ENCODE measurements around the gene CHRD. TPM values are rescaled to one million over a fixed set of nuclear protein-coding genes. Genes with fewer than 3 reads are reported as not detected.

CHRD gene
- total RNA-seq, 4 donors from 2014 or later, result 3.3 to 5.2 (median 4.3) TPM

DNA sequence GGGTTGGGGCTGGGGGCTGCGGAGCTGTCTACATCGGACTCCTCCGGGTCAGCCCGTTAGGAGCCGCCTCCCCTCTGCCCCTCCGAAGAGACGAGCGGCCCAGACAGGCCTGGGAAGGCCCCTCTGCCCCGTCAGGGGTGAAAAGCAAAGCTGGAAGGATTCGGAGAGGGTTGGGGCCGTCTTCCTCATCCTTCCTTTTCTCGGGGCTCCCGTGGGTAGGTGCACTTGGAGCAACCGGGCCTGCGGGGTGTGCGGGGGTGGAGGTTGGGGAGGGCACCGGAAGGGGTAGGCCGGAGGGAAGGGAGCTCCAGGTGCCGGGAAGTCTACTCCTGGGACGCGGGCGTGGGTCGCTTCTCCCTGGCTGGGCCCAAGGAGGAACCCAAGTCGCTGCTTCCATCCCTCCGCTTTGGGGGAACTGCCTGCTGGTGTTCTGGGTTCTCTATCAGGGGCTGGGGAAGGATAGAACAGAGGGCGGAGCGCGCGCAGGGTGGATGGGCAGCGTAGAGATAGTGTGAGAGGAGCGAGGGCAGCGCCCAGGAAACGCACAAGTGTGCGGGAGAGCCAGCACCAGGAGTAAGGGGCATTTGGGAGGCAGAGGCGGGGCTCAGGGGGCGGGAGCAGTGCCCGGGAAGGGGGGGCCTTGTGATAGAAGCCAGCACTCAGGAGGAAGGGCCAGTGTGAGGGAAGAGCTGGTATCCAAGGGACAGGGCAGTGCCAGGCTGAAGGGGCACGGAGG, 17.8 kb upstream of the CHRD start:
- peak; percentile 59 to 94 for DNase-seq (ENCODE audit: low spot score in 2 of 2)
- WGBS, 2 donors, result 0% methylated on average over 33 to 38 of the region's 38 CpGs
- H3K4me3 ChIP-seq (ENCODE audit: low read depth, poor library complexity, severe bottlenecking), result peak overlapping the region; percentile 69
- intact Hi-C loops (cut with DNase I; ENCODE audit: low total_unique reads), result loop anchor here (5.0 kb wide), 1 partner anchor 105 kb away; no protein-coding TSS in a partner anchor
- TF ChIP-seq, protein P1, sequence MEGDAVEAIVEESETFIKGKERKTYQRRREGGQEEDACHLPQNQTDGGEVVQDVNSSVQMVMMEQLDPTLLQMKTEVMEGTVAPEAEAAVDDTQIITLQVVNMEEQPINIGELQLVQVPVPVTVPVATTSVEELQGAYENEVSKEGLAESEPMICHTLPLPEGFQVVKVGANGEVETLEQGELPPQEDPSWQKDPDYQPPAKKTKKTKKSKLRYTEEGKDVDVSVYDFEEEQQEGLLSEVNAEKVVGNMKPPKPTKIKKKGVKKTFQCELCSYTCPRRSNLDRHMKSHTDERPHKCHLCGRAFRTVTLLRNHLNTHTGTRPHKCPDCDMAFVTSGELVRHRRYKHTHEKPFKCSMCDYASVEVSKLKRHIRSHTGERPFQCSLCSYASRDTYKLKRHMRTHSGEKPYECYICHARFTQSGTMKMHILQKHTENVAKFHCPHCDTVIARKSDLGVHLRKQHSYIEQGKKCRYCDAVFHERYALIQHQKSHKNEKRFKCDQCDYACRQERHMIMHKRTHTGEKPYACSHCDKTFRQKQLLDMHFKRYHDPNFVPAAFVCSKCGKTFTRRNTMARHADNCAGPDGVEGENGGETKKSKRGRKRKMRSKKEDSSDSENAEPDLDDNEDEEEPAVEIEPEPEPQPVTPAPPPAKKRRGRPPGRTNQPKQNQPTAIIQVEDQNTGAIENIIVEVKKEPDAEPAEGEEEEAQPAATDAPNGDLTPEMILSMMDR (IDR thresholded peaks at IDR 0.05), result no peak
- TF ChIP-seq POLR2A (IDR thresholded peaks at IDR 0.05), result no peak

DNA sequence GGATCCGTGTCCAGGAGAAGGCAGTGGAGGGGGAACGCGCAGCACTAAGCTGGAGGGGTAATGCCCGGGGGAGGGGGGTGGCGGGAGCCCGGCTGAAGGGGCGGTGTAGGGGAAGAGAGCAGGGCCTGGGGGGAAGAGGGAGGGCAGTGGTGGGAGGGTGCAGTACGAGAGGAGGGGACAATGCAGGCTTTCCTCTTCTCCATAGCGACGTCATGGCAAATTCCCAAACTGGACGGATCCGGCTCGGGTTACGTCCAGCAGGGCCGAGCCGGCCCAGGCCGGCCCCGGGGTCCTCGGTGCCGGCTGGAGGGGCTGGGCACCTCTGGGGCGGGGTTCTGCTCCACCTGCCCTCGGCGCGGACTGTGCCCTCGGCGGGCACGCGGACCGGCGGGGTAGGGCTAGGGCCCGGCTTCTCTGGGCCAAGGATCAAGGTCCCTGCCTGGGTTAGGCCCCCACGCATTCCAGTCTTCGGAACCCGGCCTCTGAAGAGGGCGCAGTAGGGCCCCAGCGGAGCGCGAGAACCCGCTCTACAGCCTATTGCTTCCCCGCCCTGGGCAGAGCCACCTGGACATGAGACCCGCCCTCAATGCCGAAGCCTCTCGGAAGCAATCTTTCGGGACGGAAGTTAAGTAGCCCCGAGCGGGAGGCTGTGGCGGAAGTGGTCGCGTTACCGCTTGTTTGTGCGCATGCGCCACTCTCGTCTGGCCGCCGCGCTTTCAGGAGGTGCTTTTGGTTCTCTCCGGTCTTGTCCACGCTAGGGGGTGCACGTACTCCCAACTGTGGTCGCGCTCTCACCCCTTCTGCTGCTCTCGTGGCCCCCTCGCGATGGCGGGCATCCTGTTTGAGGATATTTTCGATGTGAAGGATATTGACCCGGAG, 16.9 kb upstream of the CHRD start:
- H3K4me3 ChIP-seq (ENCODE audit: low read depth, poor library complexity, severe bottlenecking), result peak overlapping the region; percentile 69
- TF ChIP-seq POLR2A (IDR thresholded peaks at IDR 0.05), result no peak
- TF ChIP-seq, protein P1 (IDR thresholded peaks at IDR 0.05), result peak in 1 of 3 donors; percentile 42
- intact Hi-C loops (cut with DNase I; ENCODE audit: low total_unique reads), result loop anchor here (5.0 kb wide), 1 partner anchor 104 kb away; no protein-coding TSS in a partner anchor
- 0 to 1% methylated on average over 39 to 56 of the region's 68 CpGs for WGBS, 2 donors
- DNase-seq (ENCODE audit: low spot score in 2 of 2), result peak; percentile 95 to 99

DNA sequence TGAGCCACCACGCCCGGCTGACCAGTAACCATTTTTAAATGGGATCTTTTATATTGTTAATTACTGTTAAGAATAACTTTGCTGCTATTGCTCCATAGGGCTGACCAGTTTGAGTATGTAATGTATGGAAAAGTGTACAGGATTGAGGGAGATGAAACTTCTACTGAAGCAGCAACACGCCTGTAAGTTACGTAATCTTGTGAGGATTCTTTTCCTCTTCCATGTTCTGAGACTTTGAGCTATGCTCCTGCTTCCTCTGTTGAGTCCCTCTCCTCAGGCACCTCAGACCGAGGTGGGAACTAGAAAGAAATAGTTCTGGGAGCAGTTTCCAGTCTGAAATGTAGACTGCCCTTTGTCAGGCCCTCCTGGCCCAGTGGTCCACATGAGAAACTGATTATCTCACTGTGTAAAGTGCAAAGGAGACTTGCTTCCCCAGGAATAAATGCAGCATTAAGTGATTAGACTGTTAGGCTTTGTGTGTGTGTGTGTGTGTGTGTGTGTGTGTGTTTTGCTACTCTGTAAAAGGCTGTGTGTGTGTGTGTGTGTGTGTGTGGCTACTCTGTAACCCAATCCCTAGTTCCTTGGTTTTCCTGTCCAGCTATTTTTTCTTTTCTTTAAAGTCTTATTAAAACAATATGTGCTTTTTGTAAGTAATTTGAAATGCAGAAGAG, 13.1 kb upstream of the CHRD start:
- TF ChIP-seq POLR2A (IDR thresholded peaks at IDR 0.05), result no peak
- TF ChIP-seq, protein P1 (IDR thresholded peaks at IDR 0.05), result no peak
- no peak overlapping the region for H3K4me3 ChIP-seq (ENCODE audit: low read depth, poor library complexity, severe bottlenecking)
- no peak for DNase-seq (ENCODE audit: low spot score in 2 of 2)
- intact Hi-C loops (cut with DNase I; ENCODE audit: low total_unique reads), result no loop called here
- WGBS, 2 donors, result 85 to 88% methylated on average over 5 of the region's 5 CpGs

DNA sequence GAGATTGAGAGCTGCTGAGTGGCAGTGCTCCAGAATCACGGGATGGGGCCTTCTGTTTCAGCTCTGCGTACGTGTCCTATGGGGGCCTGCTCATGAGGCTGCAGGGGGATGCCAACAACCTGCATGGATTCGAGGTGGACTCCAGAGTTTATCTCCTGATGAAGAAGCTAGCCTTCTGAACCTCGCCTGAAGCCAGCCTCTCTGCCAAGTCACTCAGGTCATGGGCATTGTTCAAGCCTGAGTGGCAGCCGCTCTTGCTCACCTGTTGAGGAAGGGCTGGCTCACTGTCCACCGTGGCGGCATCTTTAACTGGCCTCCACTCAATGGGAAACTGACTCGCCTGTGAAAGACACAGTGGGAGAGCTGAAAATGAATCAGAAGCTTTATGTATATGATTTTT, 11.7 kb upstream of the CHRD start:
- TF ChIP-seq, protein P1 (IDR thresholded peaks at IDR 0.05), result no peak
- no peak for TF ChIP-seq POLR2A (IDR thresholded peaks at IDR 0.05)
- WGBS, 2 donors, result 87 to 91% methylated on average over 9 of the region's 9 CpGs
- intact Hi-C loops (cut with DNase I; ENCODE audit: low total_unique reads), result loop anchor here (2.0 kb wide), 1 partner anchor 177 kb away; no protein-coding TSS in a partner anchor
- H3K4me3 ChIP-seq (ENCODE audit: low read depth, poor library complexity, severe bottlenecking), result no peak overlapping the region
- DNase-seq (ENCODE audit: low spot score in 2 of 2), result no peak

DNA sequence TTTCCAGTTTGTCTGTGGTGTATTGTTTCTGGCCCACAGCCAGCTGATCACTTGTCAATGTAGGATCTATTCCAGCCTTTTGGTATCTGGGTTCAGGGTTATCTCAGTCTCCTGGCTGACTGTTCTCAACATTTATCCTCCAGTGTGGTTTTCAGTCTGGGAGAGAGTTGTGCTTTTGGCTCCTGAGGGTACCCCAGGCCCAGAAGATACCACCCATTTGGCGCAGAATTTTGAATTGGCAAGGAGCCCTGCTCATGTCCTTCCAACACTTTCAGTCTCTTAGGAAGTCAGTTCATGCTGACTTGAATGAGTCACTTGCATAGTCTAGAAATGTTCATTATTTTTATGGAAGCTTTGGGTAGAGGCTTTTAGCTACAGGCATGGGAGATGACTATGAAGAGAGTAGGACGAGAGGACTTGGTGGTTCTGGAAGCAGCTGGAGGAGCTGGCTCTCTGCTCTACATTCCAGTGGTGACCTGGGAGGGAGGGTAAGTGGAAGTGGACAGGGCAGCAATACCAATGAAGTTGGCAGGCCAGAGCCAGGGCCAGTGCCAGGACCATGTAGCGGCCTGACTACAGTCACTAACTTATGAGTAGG, 11.2 kb upstream of the CHRD start:
- TF ChIP-seq, protein P1 (IDR thresholded peaks at IDR 0.05), result no peak
- TF ChIP-seq POLR2A (IDR thresholded peaks at IDR 0.05), result no peak
- DNase-seq (ENCODE audit: low spot score in 2 of 2), result no peak
- WGBS, 2 donors, result 39 to 43% methylated on average over 3 of the region's 3 CpGs
- no peak overlapping the region for H3K4me3 ChIP-seq (ENCODE audit: low read depth, poor library complexity, severe bottlenecking)
- intact Hi-C loops (cut with DNase I; ENCODE audit: low total_unique reads), result loop anchor here (2.0 kb wide), 1 partner anchor 176 kb away; no protein-coding TSS in a partner anchor

Data from lower leg skin (tissue), 4 donors.